Activated CD4-positive, CD25-positive, alpha-beta regulatory T cell treated with anti-CD3 and anti-CD28 coated beads, Interleukin-2, amount 50 U/mL, for 16 hours (primary cell): Measurements from ENCODE around the gene CENPU.

Experiments
- DNase-seq: peaks from one replicate; pipeline ENCODE4 v3.0.0-alpha.2; 2020; ENCODE audit warnings: low read depth, low spot score

Gene CENPU

DNA sequence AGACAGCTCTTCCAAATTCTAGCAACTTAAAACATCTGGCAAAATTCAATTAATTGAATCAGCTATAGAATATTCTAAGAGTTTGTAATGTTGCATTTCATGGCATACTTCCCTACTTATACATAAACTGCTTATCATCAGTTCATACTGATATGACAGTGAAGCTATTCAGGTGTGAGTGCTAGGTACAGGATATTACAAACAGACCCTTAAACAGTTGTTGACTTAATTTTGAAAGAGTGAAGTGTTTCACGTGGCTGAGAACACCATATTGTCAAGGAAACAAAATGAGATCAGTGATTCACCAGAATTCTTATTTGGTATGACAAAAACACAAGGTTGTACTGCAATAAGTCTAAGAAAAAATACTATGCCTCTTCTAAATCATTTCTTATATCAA, 27.4 kb downstream of the CENPU start:
- no peak for DNase-seq

DNA sequence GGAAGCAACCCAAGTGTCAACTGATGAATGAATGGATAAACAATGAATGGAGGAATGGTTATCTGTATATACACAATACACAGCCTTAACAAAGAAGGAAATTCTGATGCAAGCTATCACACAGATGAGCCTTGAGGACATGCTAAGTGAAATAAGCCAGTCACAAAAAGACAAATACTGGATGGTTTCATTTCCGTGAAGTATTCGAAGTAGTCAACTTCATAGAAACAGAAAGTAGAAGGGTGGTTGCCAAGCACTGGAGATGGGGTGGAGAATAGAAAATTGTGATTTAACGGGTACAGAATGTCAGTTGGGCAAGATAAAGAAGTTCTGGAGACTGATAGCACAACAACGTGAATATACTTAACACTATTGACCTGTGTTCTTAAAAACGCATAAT, 28.2 kb downstream of the CENPU start:
- no peak for DNase-seq

DNA sequence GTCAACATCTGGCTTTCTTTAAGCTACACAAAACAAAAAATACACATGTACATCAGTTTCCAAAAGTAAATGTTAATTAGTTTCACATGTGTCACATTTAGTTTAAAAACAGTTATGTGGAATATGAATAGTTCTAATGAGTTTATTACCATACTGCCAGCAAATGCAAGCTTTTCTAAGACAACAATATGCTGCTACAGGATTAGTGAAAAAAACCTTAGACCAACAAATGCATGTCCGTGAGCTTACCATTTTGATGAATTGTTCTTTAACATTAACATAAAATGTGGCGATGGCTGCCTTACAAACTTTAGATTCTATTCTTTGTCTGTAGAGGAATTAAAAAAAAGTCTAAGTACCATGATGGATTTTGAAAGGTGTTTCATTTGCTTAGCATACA, 31.8 kb downstream of the CENPU start:
- DNase-seq, result no peak

DNA sequence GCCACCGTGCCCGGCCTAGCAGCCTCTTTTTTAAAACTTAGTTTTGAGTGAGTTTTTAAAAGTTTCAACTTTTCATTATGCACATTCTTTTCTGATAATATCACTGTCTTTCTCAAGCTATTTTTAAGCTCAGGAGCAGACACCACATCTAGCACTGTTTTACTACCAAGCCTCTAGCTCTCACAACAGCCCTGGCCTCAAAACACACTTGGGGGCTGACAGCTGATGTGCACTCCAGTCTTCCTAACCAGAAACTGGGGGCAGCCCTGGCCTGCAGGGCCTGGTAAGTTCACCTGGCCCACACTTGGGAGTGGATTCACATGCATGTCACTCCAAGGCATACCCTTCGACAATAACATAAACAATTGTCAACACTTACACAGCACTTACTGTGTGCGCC, 34.0 kb downstream of the CENPU start:
- DNase-seq, result no peak

DNA sequence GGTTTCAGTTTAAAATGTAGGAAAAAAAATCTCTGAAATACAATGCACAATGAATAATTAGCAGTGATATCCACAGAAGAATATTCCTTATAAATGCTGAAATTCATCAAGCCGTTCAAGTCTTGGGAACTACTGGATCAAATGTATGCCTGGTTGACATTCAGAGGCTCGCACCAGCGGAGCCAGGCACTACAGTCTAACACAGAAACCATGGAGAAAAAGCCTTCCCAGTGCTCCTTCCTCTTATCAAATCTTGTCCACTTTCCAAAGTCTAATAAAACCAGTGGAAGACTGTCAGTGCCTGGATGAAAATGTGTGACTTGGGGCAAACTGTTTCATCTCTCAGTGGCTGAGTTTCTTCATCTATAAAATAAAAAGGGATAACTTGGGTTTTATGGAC, 35.9 kb downstream of the CENPU start:
- DNase-seq, result no peak

DNA sequence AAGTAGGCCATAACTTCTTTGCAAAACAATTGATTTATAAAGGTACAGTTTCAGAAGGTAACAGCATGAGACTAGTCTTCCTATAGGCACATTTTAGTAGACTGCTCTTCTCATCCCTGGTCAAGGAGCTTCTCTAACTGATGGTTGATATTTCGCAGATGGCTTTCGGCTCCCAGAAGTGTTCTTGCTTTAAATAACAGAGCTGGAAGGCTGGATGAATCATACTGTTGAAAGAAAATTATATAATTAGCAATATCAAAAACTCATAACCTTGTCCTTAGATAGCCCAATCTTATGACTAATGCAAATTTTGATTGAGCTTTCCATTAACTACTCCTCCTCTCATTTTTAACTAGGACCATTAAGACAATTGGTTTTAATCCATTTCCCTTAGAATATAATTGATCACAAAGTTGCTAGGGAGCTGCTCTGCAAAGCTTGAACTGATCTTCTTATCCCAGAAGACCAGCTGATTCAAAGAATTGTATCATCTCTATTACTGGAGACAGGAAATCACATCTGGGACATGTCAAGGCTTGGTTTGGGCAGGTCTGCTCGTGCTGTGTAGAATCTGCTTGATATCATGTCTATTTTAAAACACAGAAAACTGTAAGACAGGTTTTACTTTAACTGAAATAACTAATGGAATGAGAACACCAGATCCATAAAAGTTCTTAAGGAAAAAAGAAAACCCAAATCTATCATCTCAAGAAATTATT, 38.6 kb downstream of the CENPU start:
- DNase-seq, result no peak

DNA sequence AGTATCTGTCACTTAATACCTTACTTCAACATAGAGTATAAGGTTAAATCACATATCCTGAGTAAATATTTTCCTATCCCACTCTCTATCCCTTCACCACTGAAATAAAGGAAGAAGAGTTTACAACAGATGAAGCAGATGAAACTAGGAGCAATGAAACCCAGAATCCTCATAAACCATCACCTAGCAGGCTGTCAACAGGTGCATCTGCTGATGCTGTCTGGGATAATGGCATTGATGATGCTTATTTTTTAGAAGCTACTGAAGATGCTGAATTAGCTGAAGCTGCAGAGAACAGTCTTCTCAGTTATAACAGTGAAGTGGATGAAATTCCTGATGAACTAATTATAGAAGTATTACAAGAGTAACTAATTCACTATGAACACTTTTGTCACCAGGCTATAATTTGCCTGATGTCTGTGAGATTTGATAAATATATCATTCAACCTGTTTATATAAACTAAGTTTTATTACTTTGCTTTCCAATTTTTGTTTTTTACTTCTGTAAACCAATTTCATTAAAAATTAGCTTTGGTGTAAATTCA, 39.4 kb downstream of the CENPU start:
- no peak for DNase-seq

DNA sequence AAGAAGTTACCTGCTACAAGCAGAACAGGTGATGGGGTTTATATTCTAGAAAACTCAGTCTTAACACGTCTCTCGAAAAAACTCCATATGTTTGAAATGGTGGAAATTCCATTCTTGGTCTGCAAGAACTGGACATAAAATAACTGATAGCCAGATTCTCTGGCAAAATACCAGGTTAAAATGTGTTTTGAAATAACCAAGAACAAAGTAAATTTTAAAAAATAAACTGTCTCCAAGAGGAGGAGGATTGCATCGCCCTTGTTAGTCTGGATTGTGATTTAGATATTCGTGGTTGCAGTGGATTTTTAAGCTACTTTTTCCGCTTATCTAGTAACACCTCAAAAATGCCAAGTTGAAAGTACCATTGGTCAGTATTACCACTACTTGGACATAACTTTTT, 40.8 kb downstream of the CENPU start:
- DNase-seq, result no peak

DNA sequence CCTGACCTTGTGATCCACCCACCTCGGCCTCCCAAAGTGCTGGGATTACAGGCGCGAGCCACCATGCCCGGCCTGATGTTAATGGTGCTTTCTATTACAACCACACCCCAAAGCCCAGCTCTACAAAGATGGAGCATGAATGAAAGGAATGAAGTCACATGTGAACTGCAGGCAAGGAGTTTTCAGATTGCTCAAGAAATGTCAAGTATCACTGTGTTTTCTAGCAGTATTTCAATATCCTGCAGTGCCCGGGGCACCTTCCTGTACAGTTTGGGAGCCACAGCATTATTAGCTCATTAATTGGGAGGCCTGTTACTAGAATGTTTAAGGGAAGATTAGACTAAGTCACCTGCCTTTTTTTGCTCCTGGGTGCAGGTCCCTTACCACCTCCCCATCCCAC, 44.2 kb downstream of the CENPU start:
- no peak for DNase-seq

DNA sequence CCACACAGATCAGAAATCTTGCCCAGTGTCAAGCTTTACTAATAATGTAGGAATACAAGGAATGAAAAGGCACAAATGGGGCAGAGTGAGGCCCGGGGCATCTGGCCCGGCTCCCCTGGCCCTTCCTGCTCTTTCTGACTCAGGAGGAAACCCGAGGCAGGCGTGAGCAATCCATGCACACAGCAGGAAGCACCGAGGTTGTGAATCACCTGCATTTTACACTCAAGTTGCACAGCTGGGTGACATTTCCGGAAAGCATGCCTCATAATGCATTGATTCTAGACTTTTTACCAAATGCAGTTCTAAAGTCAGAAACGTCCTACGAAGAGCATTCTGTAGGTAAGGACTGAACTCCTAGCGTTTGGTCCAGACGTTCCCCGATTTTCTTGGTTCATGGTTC, 45.4 kb downstream of the CENPU start:
- no peak for DNase-seq

DNA sequence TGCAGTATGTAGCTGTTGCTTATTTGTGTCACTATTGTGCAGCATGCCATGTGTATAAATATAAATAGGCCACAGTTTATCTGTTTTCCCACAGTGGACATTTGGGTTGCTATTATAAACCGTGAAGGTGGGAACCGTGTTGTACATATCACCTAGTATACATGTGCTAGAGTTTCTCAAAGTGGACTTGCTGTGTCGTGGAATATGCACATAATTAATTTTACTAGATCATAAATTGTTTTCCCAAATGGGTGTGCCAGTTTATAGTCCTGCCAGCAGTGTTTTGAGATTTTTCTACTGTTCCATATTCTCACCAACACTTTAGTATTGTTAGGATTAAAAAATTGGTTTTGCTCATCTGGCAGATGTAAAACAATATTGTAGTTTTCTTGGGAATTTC, 45.9 kb downstream of the CENPU start:
- DNase-seq, result no peak

DNA sequence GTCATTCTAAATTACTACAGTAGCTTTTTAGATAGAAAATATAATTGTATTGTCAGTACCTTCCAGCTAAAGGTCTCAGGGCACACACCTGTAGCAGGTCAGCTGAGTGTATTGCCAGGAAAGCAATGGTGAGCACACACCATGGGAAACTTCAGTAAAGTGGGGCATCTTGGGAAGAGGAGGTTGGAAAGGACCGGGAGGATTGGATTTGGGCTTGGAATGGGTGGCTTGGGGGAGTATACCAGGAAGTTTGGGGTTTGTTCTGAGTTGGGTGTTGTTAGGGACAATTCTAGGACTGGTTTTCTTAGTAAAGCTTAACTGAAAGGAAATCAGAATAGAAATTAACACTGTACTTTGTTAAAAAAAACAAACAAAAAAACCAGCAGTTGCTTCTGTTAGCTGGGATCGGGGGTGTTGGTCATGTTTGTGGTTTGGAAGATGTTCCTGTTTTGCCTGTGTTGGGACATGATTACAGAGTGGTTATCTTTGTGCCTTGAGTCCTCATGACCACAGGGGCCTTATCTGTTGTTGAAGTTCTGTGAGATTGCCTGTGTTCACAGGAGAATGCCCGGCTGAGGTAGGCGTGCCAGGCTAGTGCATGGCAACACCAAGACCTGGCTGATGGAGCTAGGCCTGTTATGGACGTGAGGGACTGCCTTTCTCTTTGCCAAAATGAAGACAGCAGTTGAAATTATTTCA, 49.3 kb downstream of the CENPU start:
- no peak for DNase-seq

DNA sequence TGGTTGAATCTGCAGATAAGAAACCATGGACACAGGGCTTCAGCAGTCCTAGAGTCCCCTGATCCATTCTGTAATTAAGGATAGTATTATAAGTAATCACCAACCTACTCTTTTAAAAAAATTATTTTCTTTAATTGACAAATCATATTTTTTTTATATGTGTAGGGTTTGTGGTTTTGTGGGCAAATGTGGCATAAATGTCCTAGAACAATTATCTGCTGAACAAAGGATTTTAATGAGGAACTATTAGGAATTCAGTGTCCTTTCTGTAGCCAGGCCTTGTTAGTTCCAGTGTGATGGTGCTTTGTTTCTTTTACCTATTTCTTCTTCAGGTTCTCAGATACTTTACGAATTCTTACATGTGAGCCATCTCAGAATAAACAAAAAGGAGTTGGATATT, 52.0 kb downstream of the CENPU start:
- DNase-seq, result no peak

DNA sequence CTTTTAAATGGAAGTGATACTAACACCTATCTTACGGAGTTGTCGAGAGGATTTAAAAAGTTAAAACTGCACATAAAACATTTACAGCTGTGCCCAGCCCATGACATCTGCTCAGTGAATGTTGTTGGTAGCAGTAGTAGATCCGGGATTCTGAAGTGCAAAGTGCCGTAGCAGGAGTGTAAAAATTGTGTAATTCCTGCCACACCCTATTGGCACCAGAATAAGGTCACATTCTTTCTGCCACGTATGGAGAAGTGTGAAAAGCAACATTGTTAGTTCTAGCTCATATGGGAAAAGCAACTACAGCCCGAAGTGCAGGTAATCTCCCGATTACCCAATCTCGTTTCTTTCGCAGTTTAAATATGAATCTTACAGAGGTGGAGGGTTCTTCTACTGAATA, 53.2 kb downstream of the CENPU start:
- DNase-seq, result no peak

DNA sequence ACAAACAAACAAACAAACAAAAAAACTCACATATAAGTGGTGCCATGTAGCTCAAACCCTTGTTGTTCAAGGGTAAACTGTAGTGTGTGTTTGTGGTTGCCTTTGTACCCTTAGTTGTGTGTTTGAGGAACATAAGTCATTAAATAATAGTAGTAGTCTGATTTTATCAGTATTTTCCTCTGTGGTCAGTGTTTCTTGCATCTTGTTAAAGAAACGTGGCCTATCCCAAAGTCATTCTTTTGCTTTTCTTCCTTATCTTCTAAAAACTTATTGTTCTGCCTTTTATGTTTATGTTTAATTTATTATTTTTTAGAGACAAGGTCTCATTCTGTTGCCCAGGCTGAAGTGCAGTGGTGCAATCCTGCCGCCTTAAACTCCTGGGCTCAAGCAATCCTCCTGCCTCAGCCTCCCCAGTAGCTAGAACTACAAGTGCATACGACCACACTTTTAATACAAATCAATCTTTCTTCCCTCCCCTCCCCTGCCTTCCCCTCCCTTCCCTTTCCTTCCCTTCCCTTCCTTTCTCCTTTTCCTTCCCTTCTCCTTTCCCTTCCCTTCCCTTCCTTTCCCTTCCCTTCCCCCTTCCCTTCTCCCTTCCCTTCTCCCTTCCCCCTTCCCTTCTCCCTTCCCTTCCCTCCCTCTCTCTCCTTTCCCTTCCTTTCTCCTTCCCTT, 57.9 kb downstream of the CENPU start:
- DNase-seq, result no peak

DNA sequence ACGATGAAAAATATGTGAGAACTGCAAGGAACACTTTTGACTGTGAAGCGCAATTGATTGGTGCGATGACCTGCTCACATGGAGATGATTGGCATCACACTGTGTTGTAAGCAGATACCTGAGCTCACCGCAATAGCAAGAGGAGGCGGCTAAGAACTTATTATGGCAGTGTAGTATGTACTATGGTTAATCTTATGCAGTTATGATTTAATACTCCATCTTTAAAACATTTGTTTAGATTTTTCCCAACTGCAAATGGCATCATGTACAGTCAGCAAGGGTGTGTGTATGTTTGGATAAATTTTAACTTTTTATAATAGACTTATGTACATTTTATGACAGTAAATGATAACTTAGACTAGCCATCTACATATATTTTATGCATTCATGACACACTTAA, 58.9 kb downstream of the CENPU start:
- no peak for DNase-seq

DNA sequence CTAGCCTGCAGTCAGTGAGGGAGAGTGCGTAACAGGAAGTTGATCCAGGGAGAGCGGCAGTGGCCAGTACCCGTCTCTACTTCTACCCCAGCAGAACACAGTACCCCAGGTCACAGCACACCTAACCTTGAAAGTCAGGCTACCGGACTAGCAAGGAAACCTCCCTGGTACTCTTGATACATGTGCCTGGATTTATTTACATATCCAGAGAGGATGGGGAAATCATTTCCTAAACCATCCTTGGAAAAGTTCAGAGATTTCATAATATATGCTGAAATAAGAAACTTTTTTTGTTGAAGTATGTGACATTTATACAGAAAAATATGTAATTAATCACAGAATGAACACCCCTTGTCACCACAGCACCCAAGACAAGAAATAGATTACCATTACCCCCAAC, 59.9 kb downstream of the CENPU start:
- no peak for DNase-seq

DNA sequence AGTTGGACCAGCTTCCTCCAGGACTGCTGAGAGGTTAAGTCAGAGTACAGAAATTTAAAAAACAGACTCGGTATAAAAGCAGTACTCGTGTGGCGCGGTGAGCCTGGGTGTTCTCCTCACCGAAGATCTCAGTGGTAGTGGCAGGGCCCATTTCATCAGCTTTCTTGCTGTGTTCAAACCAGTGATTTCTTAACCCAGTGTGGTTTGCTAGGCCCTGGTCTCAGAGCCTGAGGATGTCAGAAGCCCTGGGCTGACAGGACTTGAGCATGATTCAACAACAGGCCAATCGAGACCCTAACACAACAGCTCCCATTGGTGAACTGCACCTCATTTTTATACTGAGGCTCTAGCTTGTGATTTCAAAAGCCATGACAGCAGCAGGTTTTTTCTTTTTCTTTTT, 61.2 kb downstream of the CENPU start:
- DNase-seq, result no peak

DNA sequence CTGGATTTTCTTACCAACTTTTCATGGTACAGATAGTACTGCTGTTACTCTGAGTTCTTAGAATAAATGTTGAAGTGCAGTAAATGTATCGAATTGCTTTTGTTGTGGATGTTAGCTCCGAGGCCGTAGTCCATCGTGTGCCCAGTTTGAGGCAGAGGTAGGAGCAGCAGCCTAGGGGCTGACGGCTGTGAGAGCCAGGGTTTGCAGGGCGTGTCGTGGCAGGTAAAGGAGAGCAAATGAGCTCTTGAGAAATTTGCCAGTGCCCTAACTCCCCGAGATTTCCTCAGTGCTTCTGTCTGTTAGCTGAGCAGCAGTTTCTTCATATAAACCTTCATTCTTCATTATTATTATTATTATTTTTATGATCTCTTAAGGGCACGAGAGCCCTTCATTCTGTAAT, 62.8 kb downstream of the CENPU start:
- no peak for DNase-seq

DNA sequence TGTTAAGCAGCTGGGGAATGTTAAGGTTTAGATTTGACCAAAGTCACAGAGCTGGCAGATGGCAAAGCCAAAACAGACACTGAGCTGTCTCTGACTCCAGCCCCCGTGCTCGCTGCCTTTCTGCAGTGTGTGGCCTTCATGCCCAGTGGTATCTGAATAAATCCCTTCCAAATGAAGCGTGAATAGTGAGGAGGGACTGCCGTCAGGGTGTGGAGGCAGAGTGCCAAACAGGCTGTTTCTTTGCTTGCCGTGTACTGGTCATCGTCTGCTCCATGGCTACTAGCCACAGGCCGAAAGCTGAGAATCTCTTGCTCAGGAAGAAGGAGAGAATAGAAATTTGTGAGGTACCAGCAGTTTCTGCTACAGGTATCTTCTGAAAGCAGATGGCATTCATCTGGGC, 64.6 kb downstream of the CENPU start:
- DNase-seq, result no peak

DNA sequence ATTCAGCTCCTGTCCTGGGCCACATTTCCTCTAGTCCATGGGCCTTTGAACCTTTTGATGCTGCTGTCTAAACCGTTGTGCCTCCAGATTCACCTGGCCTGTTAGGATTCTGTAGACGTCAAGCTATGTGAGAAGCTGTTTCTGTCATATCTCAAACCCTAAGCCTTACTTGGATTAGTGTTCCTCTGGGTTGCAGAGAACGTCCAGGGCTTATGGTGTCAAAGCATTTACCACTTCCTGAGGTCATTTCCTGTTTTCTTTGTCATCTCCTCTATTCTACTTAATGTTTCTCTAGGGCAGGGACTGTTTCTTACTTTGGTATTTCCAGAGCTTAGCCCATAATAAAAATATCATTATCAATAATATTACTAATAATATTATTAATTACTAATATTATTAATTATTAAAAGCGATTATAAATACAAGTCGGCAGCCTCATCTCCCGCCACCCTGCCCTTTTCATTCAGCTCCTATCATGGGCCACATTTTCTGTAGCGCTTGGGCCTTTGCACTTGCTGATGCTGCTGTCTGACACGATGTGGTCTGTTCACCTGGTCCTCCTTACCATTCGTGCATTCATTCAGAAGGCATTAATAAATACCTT, 65.3 kb downstream of the CENPU start:
- no peak for DNase-seq

DNA sequence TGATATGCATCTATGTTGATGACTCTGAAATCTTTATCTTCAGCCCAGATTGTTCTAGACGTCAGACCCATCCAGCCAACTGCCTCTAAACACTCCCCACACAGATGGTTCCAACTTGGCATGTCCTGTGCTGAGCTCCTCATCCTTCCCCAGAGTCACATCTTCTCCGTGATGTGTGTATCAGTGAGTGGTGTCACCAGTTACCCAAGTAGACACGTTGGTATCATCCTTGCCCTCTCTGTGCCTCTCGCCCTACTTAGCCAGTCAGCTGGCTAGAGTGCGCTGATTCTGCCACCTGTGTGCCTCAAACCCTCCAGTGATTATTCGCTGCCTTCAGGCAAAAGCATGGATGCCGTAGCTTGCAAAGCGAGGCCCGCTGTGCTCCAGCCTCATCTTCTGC, 65.8 kb downstream of the CENPU start:
- DNase-seq, result no peak
